Suppressor macrophage (primary cell): ENCODE data around the gene PASD1.
"Not testable (repeated sequence)": the region's sequence is repeated elsewhere in the genome, so short reads cannot be mapped to it uniquely, and the experiment has no call there.

ENCODE experiments used
- DNase-seq, 4 experiments: peaks; one replicate each; pipeline ENCODE4 v3.0.0-alpha.2; 2020 to 2022

Gene PASD1

DNA sequence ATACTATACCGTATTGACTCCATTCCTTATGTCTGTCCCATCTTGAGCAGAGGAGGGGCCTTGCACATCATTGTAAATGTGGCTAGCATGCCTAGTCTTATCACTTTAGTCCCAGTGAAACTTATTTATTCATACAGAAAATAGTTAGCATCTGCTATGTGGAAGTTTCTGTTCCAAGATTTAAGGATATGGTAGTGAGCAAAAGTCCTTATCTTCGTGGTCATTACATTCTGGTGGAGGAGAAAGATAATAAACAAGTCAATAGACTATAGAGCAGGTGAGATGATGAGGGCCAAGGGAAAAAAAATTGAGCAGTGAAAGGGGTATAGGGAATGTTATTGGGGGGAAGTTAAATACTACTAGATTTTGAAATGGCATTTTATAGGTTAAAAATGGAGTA lies 68.3 kb downstream of the PASD1 start:
- DNase-seq = no peak

DNA sequence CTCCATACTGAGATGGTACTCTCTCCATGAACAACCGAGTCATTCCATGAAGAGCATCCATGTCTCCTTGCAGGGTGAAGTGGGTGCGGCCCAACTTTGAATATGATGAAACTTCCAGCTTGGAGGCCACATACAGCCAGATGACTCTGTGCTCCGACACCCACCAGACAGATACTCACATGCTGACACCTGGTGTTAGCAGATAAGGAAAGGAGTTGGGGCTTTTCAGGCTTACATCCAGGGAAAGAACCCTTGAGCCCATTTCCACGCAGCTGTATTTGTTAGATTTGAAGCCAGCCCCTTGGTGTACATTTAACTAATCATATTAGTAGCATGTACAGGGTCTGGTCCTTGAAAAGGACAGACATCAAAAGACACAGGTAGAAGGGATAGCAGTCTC lies 69.7 kb downstream of the PASD1 start:
- DNase-seq = no peak

- no peak for DNase-seq
Observed at GRCh38 chrX:151634937-151635336, 71.5 kb downstream of the PASD1 start.

GRCh38 chrX:151641564-151641963 lies 78.1 kb downstream of the PASD1 start:
- no peak for DNase-seq

- DNase-seq = no peak
Observed at GRCh38 chrX:151675121-151675746, 111.8 kb downstream of the PASD1 start.

- DNase-seq = no peak
Observed at GRCh38 chrX:151676196-151676595, 112.7 kb downstream of the PASD1 start.

- DNase-seq = no peak
Observed at GRCh38 chrX:151679798-151680402, 116.4 kb downstream of the PASD1 start.

GRCh38 chrX:151680805-151681204 lies 117.3 kb downstream of the PASD1 start:
- DNase-seq = peak; percentile 44 to 68 (median 54)

DNA sequence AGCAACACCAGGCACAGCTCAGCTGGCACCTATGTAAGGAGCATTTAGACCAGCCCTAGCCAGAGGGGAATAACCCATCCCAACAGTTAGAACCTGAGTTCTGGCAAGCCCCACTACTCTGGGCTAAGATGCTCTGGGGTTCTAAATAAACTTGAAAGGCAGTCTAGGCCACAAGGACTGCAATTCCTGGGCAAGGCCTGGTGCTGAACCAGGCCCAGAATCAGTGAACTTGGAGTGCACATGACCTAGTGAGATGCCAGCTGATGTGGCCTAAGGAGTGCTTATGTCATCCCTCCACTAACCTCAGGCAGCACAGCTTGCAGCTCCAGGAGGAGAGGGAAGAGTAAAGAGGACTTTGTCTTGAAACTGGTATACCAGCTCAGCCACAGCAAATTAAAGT lies 124.2 kb downstream of the PASD1 start:
- no peak for DNase-seq

- DNase-seq = no peak
Observed at GRCh38 chrX:151688695-151689094, 125.2 kb downstream of the PASD1 start.

GRCh38 chrX:151692825-151693224 lies 129.3 kb downstream of the PASD1 start:
- no peak for DNase-seq

GRCh38 chrX:151694121-151694520 lies 130.6 kb downstream of the PASD1 start:
- DNase-seq = no peak

- no peak for DNase-seq
Observed at GRCh38 chrX:151694661-151695582, 131.4 kb downstream of the PASD1 start, which contains the start of gene PRRG3. TSS of gene PRRG3 (plus strand) at chrX:151695458. CDS start at chrX:151698815, 3,357 bp downstream.

DNA sequence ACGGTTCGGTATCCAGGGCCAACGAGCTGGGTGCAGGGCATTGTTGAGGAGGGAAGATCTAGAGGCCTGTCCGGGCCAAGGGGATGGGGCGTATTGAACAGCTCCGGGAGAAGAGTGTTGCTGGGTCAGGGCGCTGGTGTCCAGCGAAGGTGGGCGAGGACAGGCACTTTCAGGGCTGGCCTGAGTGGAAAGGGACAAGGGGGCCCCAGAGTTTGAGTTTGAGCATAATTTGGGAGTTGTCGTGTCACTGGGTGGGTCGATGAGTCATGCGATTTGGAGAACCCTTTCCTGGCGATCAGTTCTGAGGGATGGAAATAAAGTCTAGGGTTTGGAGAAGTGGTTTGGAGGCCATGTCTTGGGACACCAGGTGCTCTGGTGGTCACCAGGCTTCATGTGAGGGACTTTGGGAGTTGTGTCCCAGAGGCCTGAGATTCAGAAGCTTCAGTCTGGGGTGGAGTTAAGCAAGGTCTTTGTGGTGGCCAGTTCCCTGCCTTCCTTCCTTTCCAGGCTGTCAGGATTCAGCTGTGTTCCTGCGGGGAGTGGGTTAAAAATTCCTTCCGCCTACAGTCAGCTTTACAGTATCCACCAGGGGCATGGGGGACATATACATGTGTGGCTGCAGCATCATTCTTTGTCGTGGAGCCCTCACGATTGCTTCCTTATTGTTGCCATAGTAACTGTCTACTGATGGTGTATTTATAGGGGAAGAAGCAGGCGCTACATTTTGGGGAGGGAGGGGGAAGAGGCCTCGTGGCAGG lies 132.3 kb downstream of the PASD1 start:
- DNase-seq = no peak

DNA sequence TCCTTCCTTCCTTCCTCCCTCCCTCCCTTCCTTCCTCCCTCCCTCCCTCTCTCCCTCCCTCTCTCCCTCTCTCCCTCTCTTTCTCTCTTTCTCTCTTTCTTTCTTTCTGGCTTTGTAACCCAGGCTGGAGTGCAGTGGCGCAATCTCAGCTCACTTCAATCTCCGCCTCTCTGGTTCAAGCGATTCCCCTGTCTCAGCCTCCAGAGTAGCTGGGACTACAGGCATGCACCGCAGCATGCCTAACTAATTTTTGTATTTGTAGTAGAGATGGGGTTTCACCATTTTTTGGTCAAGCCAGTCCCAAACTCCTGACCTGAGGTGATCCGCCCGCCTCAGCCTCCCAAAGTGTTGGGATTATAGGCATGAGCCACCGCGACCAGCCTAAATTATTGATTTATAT lies 133.6 kb downstream of the PASD1 start:
- DNase-seq = not testable (repeated sequence)

GRCh38 chrX:151697522-151697921 lies 134.0 kb downstream of the PASD1 start:
- DNase-seq = no peak

- DNase-seq = no peak
Observed at GRCh38 chrX:151698485-151698884, 135.0 kb downstream of the PASD1 start.

DNA sequence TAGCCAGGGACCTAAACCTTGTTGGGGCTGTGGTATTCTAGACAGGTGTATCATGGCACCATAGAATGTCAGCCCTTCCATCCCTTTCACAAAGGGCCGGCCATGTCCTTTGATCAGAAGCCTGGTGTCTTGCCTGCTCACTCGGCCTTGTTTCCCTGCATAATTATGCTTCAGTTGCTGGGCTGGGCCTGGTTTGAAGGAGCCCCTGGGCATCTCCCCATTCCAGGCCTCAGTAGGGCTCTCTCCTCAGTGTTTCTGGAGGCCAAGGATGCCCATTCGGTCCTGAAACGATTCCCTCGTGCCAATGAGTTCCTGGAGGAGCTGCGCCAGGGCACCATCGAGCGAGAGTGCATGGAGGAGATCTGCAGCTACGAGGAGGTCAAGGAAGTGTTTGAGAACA lies 136.3 kb downstream of the PASD1 start:
- no peak for DNase-seq

GRCh38 chrX:151700581-151700980 lies 137.1 kb downstream of the PASD1 start:
- DNase-seq = no peak

DNA sequence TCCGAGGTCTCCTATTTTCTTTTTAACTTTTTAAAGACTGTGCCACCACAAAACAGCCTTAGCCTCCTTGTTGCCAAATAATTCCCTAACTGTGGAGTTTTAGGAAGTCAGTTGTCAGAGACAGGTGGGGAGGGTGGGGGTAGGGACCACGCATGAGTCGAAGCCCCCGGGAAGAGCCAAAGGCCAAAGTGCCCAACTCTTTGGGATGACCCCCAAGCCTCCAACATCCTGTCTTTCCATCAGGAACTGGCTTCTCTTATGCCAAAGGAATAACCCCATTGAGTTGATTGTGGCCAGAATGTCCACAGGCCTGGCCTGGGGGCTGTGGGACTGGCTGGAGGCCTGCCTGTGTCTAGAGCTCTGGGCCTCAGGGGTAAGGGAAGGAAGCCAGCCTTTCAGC lies 137.6 kb downstream of the PASD1 start:
- no peak for DNase-seq

- DNase-seq = no peak
Observed at GRCh38 chrX:151701531-151701930, 138.1 kb downstream of the PASD1 start.

GRCh38 chrX:151702026-151702714 lies 138.7 kb downstream of the PASD1 start:
- no peak for DNase-seq
